Ishikawa (cell line): ENCODE results near the gene STRN4.
A peak's percentile ranks its signal among the peaks of the same experiment; 100 is the strongest.

ENCODE experiments used
- CEBPB ChIP-seq: IDR thresholded peaks from 2 replicates; pipeline ENCODE4 v1.6.1; 2012
- CREB1 ChIP-seq: IDR thresholded peaks from 2 replicates; pipeline ENCODE4 v1.6.1; 2012; ENCODE audit warnings: low read depth
- EGR1 ChIP-seq: IDR thresholded peaks from 2 replicates; pipeline ENCODE4 v1.6.1; 2012
- FOXM1 ChIP-seq: IDR thresholded peaks from 2 replicates; pipeline ENCODE4 v1.6.1; 2012; ENCODE audit warnings: low read depth, borderline replicate concordance
- NFIC ChIP-seq: IDR thresholded peaks from 2 replicates; pipeline ENCODE4 v1.6.1; 2012
- RAD21 ChIP-seq: IDR thresholded peaks from 2 replicates; pipeline ENCODE4 v1.6.1; 2012; ENCODE audit warnings: low read depth
- TAF1 ChIP-seq: IDR thresholded peaks from 2 replicates; pipeline ENCODE4 v1.6.1; 2012; ENCODE audit warnings: low read depth, mild to moderate bottlenecking
- TCF12 ChIP-seq: IDR thresholded peaks from 2 replicates; pipeline ENCODE4 v1.6.1; 2012; ENCODE audit warnings: low read depth
- TEAD4 ChIP-seq: IDR thresholded peaks from 2 replicates; pipeline ENCODE4 v1.6.1; 2012
- YY1 ChIP-seq: IDR thresholded peaks from 2 replicates; pipeline ENCODE4 v1.6.1; 2012; ENCODE audit warnings: low read depth
- ZBTB7A ChIP-seq: IDR thresholded peaks from 2 replicates; pipeline ENCODE4 v1.6.1; 2012; ENCODE audit warnings: low read depth
- TF ChIP-seq, protein P1 (sequence below): IDR thresholded peaks from 2 replicates; pipeline ENCODE4 v1.6.1; 2012
- TF ChIP-seq, protein P2 (sequence below): IDR thresholded peaks from 2 replicates; pipeline ENCODE4 v1.6.1; 2012; ENCODE audit warnings: low read depth, mild to moderate bottlenecking
- TF ChIP-seq, protein P3 (sequence below): IDR thresholded peaks from 2 replicates; pipeline ENCODE4 v1.6.1; 2012

The STRN4 gene

DNA sequence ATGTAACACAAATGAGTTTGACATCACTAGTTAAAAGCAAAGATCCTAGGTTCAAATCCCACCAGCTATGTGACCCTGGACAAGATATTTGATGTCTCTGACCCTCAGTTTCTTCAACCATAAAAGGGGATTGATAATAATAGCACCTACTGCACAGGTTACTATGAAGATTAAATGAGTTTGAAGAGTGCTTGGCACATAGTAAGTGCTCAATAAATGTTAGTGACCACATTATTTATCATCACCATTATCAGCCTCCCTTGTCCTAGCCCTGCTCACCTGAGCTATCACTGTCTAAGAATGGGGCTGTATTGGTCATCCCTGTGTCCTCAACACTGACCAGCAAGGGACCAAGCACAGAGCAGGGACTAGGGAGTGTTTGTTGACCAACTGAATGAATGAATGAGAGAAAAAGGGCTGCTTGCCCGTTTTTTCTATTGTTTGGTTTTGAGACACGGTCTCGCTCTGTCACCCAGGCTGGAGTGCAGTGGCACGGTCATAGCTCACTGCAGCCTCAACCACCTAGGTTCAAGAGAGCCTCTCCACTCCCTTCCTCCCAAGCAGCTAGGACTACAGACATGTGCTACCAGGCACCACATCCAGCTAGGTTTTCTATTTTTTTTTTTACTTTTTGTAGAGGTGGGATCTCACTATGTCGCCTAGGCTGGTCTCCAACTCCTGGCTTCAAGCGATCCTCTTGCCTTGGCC is 58.7 kb downstream of the STRN4 start:
- TF ChIP-seq, protein P1, sequence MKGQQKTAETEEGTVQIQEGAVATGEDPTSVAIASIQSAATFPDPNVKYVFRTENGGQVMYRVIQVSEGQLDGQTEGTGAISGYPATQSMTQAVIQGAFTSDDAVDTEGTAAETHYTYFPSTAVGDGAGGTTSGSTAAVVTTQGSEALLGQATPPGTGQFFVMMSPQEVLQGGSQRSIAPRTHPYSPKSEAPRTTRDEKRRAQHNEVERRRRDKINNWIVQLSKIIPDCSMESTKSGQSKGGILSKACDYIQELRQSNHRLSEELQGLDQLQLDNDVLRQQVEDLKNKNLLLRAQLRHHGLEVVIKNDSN: no peak
- TF ChIP-seq EGR1 (no peak), CREB1 (no peak), TEAD4 (no peak), TCF12 (no peak), RAD21 (no peak), YY1 (no peak), ZBTB7A (no peak), TAF1 (no peak), NFIC (no peak), FOXM1 (no peak), CEBPB (no peak)
- TF ChIP-seq, protein P2, sequence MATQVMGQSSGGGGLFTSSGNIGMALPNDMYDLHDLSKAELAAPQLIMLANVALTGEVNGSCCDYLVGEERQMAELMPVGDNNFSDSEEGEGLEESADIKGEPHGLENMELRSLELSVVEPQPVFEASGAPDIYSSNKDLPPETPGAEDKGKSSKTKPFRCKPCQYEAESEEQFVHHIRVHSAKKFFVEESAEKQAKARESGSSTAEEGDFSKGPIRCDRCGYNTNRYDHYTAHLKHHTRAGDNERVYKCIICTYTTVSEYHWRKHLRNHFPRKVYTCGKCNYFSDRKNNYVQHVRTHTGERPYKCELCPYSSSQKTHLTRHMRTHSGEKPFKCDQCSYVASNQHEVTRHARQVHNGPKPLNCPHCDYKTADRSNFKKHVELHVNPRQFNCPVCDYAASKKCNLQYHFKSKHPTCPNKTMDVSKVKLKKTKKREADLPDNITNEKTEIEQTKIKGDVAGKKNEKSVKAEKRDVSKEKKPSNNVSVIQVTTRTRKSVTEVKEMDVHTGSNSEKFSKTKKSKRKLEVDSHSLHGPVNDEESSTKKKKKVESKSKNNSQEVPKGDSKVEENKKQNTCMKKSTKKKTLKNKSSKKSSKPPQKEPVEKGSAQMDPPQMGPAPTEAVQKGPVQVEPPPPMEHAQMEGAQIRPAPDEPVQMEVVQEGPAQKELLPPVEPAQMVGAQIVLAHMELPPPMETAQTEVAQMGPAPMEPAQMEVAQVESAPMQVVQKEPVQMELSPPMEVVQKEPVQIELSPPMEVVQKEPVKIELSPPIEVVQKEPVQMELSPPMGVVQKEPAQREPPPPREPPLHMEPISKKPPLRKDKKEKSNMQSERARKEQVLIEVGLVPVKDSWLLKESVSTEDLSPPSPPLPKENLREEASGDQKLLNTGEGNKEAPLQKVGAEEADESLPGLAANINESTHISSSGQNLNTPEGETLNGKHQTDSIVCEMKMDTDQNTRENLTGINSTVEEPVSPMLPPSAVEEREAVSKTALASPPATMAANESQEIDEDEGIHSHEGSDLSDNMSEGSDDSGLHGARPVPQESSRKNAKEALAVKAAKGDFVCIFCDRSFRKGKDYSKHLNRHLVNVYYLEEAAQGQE: no peak

DNA sequence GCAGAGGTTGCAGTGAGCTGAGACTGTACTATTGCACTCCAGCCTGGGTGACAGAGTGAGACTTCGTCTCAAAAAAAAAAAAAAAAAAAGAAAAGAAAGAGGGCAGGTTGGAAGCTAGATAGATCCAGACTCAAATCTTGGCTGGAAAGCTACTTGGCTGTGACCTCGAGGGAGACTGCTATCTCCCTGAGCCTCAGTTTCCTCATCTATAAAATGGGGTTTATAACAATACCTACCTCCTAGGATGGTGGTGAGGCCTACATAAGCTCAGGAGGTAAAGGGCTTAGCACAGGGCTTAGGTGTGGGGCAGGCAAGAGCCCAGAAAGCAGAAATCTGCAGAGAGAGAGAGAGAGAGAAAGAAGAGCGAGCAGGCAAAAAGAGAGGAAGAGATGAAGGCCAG is 61.1 kb downstream of the STRN4 start:
- TF ChIP-seq, protein P2: no peak
- TF ChIP-seq, protein P3, sequence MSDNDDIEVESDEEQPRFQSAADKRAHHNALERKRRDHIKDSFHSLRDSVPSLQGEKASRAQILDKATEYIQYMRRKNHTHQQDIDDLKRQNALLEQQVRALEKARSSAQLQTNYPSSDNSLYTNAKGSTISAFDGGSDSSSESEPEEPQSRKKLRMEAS: no peak
- TF ChIP-seq YY1 (no peak), FOXM1 (no peak), EGR1 (no peak), ZBTB7A (no peak), TAF1 (no peak), NFIC (no peak), RAD21 (no peak), CREB1 (no peak), TEAD4 (no peak)

DNA sequence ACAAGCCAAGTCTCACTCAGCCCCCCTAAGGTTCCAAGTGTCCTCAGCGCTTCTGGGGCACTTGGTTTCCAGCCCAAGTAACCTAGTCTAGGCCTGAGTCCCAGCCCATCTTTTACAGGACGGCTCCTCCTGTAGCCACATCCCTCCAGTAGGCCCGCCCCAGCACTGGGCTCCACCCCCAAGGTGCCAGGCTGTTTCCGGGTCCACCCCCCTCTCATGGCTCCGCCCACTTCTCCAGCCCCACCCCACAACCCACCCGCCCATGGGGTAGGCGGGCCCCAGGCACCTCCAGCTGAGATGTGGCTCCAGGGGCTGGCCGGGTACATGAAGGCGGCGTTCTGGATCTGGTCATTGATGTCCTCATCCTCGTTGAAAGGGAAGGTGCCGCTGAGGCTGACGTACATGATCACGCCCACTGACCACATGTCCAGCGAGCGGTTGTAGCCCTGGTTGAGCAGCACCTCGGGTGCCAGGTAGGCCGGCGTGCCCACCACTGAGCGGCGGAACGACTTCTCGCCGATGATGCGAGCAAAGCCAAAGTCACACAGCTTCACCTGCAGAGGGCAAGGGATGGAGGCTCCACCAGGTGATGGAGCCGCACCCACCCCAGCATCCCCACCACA is 68.0 kb downstream of the STRN4 start:
- TF ChIP-seq, protein P3: peak; percentile 18; the same call in 1 of the 2 replicates
- TF ChIP-seq TAF1: no peak
- TF ChIP-seq CEBPB: no peak
- TF ChIP-seq, protein P1: 0 out of 2 replicates have a peak, but pooled peaks have one; percentile 21

DNA sequence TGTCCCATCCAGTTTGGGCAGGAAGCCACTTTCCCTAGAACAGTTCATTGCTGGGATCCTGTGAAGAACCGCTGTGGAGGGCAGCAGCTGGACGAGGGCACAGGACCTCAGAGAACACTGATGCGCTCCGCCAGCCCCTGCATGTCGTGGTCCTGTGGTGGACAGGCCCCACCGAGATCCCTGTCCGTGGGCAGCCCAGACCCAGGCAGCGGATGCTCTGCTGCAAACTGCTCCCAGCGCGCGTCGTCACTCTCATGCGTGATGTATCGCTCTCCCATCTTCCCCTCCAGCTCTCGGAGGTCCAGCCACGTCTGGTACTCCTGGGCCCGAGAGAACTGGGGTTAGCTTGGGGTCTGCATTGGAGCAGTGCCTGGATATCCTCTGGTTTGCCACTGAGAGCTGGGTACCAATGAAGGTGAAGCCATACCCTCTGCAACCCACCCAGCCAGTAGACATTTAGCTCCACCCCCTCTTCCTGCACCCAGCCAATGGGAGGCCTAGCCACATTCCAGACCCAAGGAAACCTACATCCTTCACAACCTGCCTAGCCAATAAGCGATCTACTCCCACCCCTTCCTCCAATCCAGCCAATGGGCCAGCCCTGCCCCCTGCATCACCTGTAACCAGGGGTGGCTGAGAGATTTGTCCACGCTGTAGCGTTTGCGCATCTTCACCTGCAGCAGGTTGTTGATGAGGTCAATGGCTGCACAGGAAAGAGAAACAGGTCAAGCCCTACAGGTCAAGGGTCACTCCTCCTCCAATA is 71.7 kb downstream of the STRN4 start:
- TF ChIP-seq CREB1: peak; percentile 93
- TF ChIP-seq RAD21: no peak

DNA sequence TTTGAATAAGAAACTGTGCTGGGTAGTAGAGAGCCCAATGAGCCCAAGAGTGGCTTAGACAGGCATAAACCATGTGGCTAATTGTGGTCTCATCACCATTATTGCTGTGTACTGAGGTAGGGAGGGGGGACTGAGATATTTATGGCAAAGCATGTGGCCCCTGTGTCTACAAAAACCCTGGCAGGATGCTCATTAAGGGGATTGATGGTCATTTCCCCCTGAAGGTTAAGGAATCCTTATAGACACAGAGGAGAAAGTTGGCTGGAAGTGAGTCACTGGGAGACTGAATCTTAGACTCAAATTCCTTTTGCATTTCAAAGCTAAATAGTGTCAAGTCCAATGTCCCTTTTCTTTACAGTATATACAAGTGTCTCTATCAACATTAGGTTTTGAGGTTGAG is 75.4 kb downstream of the STRN4 start:
- no peak for TF ChIP-seq TCF12
- TF ChIP-seq, protein P2: no peak
- no peak for TF ChIP-seq CREB1
- no peak for TF ChIP-seq CEBPB
- no peak for TF ChIP-seq TAF1
- TF ChIP-seq FOXM1: no peak
- TF ChIP-seq RAD21: no peak
- TF ChIP-seq TEAD4: no peak
- no peak for TF ChIP-seq ZBTB7A
